SK-MEL-5 (cell line): Measurements from ENCODE around the gene PSMD2. TPM values are rescaled to one million over a fixed set of nuclear protein-coding genes. Genes with fewer than 3 reads are reported as not detected.
"Not testable (repeated sequence)": the region's sequence is repeated elsewhere in the genome, so short reads cannot be mapped to it uniquely, and the experiment has no call there.

Source experiments
- DNase-seq: peaks from one replicate; pipeline ENCODE4 v3.0.0-alpha.2; 2016; ENCODE audit warnings: low read depth, low spot score
- in situ Hi-C: cut with HindIII; loops from 2 replicates; pipeline ENCODE4 v1.10.0; 2016; ENCODE audit warnings: low sequenced_read_pairs, high pct_unique_total_duplicates, low pct_unique_long_range_greater_than_20kb
- polyA plus RNA-seq, 2 experiments: library from polyadenylated mRNA; depleted of rRNA; stranded (reverse); fragments of >200 nt; gene quantifications; 2 replicates each; pipeline ENCODE4 v1.2.3, GENCODE V29; 2015
- total RNA-seq: library from RNA; depleted of rRNA; stranded (reverse); fragments of >200 nt; shearing (Covaris generic); gene quantifications from 2 replicates; pipeline ENCODE4 v1.2.3, GENCODE V29; 2014; rRNA removed

The PSMD2 gene
- 423 and 430 TPM in 2 replicates for total RNA-seq
- polyA plus RNA-seq (2015; cell fraction: cytosol; rRNA removed) = 389 and 420 TPM in 2 replicates
- 339 and 360 TPM in 2 replicates for polyA plus RNA-seq (2015; cell fraction: nucleus; rRNA removed)

GRCh38 chr3:184298759-184299487 is at the start of gene PSMD2:
PSMD2 (plus strand) TSS chr3:184299241; CDS start chr3:184299267, 26 bp downstream.
- in situ Hi-C loops = no loop called here
- peak; percentile 96 for DNase-seq

- DNase-seq = peak; percentile 98
- in situ Hi-C loops = no loop called here
Measured at GRCh38 chr3:184249412-184250166, 49.5 kb upstream of the PSMD2 start, which contains the start of gene EEF1AKMT4. EEF1AKMT4 (plus strand) TSS chr3:184249672; CDS start chr3:184249695, 23 bp downstream.

GRCh38 chr3:184250167-184250828 is 48.7 kb upstream of the PSMD2 start:
- in situ Hi-C loops = no loop called here

GRCh38 chr3:184255291-184256039 is 43.6 kb upstream of the PSMD2 start:
- in situ Hi-C loops = no loop called here
- no peak for DNase-seq

More at GRCh38 chr3:184250167-184250828, 48.7 kb upstream of the PSMD2 start:
- peak; percentile 94 for DNase-seq

- in situ Hi-C loops = no loop called here
- DNase-seq = no peak
Measured at GRCh38 chr3:184257083-184257915, 41.7 kb upstream of the PSMD2 start.

- in situ Hi-C loops = no loop called here
- no peak for DNase-seq
Measured at GRCh38 chr3:184258926-184259325, 40.1 kb upstream of the PSMD2 start.

- in situ Hi-C loops = no loop called here
- DNase-seq = no peak
Measured at GRCh38 chr3:184259396-184259877, 39.6 kb upstream of the PSMD2 start.

- no peak for DNase-seq
- in situ Hi-C loops = no loop called here
Measured at GRCh38 chr3:184259878-184260723, 38.9 kb upstream of the PSMD2 start.

GRCh38 chr3:184260724-184261269 is 38.2 kb upstream of the PSMD2 start:
- in situ Hi-C loops = no loop called here
- DNase-seq = no peak

- in situ Hi-C loops = no loop called here
Measured at GRCh38 chr3:184261270-184261853, 37.7 kb upstream of the PSMD2 start, which contains the start of gene CAMK2N2. CAMK2N2 (minus strand) TSS chr3:184261553; CDS start chr3:184261285, 268 bp downstream.

GRCh38 chr3:184261854-184262763 is 36.9 kb upstream of the PSMD2 start:
- peak; percentile 41 for DNase-seq
- in situ Hi-C loops = no loop called here

More at GRCh38 chr3:184261270-184261853, 37.7 kb upstream of the PSMD2 start, which contains the start of gene CAMK2N2:
- peak; percentile 80 for DNase-seq

- in situ Hi-C loops = no loop called here
- no peak for DNase-seq
Measured at GRCh38 chr3:184262764-184263179, 36.3 kb upstream of the PSMD2 start.

GRCh38 chr3:184267249-184267648 is 31.8 kb upstream of the PSMD2 start:
- in situ Hi-C loops, DNase-seq: not testable (repeated sequence)

GRCh38 chr3:184272269-184272668 is 26.8 kb upstream of the PSMD2 start:
- DNase-seq = no peak
- in situ Hi-C loops = no loop called here
